ENCODE data around the gene EOMES. TPM values are rescaled to one million over a fixed set of nuclear protein-coding genes. Genes with fewer than 3 reads are reported as not detected.

The EOMES gene
- total and polyA plus RNA-seq, 2 donors, result 0.78 to 1.4 TPM

Other genes starting within 250 kb of the EOMES start
- 24.8 TPM for gene SLC4A7, start 237.9 kb downstream of the EOMES start, total RNA-seq
- gene SLC4A7, start 237.9 kb downstream of the EOMES start, polyA plus RNA-seq, result 6.5 TPM